ENCODE data around the gene CCNB1.
"Not testable (repeated sequence)": the region's sequence is repeated elsewhere in the genome, so short reads cannot be mapped to it uniquely, and the experiment has no call there.

Gene CCNB1

DNA sequence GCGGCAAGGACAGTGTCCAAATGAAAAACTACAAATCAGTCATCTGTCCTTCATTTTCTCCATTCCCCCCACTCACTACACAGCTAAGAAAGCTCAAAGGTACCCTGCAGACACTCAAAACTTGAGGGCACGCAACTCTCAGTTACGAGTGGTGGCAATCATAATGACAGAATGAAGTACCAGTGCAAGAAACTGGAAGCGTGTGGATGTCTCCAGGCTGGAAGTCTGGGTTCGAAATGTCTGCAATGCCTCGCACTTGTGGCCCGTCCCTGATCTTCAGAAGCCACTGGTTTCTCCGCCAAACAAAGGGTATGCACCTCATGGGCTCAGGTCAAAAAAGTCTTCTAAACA, 21.8 kb downstream of the CCNB1 start:
- no peak for DNase-seq

DNA sequence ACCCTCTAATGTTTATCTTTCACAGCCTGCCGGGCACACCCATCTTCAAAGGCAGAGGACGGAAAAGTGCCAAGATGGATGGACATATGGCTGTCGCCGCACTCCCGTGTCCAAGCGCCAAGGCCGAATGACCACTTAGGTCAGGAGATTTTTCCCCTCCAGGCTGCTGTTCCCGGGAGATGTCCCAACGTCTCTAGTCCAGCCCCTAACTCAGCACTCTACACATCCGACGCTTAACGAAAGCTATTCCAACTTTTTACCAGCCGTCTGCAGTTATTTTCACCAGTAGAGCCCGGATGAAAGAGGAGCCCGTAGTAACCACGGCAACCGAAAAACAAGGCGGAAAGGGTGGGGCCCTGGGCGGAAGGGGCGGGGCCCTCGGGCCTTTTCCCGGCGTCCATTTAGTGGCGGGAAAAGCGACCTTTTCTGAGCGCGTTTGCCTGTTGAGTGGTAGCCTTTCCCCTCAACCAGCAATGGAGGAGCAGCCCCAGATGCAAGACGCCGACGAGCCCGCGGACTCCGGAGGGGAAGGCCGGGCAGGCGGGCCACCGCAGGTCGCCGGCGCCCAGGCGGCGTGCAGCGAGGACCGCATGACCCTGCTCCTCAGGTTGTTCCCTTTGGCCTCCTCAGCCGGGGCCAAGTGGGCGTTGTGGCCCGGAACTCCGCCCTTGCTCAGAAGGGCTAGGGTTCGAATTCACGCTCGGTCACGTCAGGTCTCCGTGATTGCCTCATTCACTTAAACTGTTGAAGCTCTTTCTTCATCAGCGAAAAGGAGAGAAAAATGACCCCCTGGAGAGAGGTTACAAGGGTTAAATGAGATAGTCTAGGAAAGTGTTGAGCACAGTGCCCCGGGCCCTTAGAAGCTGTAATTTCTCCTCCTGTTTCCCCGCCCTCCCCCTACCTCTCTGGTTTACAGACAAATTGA, 22.5 kb downstream of the CCNB1 start, which contains the start of gene CENPH:
Gene CENPH (plus strand): TSS at position 422 of the 925 bp plus-strand sequence. CDS start 52 bp downstream, at position 474.
- DNase-seq: peak; percentile 26

DNA sequence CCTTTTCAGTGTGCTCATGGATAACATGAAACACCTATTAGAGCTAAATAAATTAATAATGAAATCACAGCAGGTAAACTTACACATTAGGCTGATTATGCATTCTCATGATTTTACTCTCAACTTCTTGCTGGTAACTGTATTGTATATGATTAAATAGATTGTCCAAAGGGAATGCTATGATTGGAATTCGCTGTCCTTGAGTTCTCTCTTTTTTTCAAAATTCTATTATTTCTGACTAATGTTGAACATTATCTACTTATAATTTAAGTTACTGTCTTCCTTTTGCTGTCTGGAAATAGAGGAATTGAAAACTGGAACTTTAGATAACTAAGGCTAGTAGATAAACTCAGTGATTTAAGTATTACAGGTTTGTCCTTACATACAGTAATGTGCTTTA, 35.5 kb downstream of the CCNB1 start:
- no peak for DNase-seq

DNA sequence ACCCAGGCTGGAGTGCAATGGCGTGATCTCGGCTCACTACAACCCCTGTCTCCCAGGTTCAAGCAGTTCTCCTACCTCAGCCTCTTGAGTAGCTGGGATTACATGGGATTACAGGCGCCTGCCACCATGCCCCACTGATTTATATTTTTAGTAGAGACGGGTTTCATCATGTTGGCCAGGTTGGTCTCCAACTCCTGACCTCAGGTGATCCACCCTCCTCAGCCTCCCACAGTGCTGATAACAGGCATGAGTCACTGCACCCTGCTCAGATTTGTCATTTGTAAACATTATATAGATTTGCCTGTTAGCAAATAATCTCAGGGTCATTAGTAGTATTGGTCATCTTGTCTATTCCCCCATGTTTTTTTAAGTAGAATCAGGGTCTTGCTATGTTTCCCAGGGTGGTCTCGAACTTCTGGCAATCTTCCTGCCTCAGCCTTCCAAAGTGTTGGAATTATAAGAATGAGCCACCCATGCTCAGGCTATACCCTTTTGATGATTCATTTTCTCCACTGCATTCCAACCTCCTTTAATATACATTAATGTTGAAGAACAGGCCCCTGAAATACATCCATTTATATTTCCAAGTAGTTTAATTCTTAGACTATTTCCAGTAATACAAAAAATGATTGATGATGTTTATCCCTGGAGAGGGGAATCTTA, 39.7 kb downstream of the CCNB1 start:
- no peak for DNase-seq

DNA sequence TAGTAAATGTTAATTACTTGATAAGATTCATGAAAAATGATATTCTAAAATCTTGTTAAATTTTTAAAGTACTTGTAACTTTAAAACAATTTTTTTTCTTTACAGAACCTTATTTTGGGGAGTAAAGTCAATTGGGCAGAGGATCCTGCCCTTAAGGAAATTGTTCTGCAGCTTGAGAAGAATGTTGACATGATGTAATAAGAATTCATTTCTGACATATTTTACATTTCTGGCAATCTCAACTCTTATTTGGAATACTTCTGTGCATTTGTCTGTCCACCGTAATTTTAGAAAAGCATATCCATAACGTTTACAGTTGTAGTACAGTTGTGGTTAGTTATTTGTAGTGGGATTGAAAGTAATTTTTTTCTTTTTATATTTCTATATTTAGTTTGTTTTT, 42.7 kb downstream of the CCNB1 start:
- no peak for DNase-seq

DNA sequence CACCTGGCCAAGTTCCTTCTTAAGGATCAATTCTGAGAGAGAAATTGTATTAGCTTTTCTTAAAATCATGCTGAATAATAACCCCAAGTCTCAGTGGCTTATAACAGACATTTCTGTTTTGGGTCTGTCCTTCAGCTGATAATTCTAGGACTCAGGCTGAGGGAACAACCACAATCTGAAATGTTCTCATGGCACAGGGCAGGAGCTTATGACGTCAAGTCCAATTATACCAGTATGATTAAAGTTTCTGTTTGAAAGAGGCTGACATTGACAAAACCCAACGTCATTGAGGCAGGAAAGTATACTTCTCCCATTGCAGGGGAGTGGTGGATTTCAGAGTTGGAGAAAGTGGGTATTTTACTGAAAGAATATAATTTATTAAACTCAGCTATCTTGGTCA, 44.2 kb downstream of the CCNB1 start:
- no peak for DNase-seq

DNA sequence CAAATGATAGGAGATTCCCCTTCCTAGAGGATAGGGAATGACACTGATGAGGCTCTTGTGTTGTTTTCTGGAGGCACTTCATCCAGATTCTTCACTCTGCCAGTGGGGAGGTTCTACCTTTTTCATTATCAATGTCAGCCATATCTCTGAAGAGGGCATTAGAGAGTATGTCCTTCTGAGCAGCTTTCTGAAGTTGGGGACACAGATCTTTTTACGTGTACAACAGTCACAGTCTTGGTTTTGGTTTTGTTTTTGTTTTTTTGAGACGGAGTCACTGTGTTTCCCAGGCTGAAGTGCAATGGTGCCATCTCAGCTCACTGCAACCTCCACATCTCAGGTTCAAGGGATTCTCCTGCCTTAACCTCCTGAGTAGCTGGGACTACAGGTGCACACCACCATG, 45.1 kb downstream of the CCNB1 start:
- no peak for DNase-seq

DNA sequence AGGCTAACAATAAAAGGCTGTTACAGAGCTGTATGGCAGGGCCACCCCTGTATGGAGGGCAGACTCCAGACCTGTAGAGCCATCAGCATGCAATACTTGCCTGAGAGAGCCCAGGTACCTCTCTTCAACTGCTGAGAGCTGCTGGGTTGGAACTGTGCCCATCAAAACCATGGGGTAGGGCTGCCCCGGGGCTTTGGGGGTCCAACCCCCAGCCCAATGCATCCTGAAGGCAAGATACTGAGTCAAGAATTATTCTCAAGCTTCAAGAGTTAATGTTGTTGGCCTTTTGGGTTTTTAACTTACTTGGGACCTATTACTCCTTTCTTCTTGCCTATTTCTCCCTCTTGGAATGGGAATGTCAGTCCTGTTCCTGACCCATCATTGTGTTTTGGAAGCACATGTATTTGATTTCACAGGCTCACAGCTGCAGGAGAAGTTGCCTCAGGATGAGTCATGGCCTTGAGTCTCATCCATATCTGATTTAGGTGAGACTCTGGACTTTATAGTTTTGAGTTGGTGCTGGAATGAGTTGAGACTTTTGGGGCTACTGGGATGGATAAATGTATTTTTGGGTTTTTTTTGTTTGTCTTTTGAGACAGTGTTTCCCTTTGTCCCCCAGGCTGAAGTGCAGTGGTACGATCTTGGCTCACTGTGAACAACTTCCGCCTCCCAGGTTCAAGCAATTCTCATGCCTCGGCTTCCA, 46.7 kb downstream of the CCNB1 start:
- DNase-seq: no peak

DNA sequence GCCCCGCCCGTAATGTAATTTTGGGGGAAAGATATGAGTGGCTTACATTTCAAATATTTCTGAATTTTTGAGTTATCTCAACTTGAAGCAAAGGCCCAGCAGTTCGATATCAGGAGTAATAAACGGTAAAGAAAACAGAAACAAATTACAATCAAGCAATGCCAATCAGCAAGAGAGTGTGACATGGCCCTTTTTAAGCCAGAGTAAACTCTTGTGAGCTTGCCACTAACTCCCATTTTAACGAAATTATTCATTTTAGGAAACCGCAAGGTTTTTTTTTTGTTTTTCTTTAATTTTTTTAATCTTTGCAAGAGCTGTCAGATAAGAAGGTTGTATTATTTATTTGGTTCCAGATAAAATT, 50.2 kb downstream of the CCNB1 start:
- no peak for DNase-seq

DNA sequence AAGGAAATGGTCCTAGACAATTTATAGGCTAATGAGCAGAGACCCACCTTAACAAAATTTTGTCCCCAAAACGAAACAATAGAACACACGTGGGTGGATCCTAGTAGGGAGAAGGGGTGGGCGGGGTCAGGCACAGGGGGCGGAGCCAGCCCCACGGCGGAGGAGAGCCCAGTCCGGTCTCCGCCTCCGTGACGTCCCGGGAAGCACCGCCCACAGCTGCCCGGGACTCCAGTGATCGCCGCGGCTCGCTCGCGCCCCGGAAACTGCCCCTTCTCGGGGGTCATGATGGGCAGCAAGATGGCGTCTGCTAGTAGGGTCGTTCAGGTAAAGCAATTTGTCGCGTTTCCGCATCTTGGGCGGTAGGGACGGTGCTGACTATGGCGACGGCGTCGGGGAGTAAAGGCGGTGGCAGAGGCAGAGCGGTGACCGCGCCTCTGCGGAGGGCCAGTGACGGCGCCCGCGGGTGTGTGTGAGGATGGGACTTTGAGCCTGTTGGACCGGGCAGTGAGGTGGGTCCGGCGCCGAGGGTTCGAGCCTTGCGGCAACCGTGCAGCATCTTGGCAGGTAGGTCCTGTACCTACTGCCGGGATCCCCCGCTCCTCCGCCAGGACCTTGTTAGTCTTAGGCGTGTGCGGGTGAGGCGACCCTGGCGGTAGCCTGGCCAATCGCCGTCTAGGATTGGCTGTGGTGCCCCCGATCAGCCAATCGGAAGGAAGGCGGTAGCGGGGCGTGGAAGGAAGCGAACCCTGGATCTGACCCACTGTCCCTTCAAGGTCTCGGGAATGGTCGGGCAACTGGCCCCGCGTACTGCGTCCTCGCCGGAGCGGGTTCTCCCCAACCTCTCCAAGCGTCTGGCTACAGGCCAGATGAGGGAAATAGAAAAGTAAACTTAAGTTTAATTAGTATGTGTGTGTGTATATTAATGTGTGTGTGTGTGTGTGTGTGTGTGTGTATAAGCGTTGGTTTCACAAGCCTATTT, 50.9 kb downstream of the CCNB1 start:
- DNase-seq: peak; percentile 49

DNA sequence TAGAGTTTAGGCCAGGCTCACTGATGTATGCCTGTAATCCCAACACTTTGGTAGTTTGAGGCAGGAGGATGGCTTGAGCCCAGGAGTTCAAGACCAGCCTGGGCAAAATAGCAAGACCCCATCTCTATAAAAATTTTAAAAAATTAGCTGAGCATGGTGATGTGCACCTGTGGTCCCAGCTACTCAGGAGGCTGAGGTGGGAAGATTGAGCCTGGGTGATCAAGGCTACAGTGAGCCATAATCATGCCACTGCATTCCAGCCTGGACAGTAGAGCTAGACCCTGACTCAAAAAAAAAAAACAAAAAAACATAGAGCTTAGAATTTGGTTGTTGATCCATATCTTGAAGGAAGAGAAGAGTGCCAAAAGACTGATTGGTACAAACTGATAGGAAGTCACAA, 53.0 kb downstream of the CCNB1 start:
- DNase-seq: no peak

DNA sequence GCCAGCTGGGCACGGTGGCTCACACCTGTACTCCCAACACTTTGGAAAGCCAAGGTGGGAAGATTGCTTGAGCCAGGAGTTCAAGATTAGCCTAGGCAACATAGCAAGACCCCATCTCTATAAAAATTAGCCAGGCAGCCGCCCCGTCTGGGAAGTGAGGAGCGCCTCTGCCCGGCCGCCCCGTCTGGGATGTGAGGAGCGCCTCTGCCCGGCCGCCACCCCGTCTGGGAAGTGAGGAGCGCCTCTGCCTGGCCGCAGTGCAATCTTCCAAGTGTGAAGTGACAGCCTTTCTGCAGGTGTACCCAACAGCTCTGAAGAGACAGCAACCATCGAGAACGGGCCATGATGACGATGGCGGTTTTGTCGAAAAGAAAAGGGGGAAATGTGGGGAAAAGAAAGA, 53.4 kb downstream of the CCNB1 start:
- DNase-seq: not testable (repeated sequence)

DNA sequence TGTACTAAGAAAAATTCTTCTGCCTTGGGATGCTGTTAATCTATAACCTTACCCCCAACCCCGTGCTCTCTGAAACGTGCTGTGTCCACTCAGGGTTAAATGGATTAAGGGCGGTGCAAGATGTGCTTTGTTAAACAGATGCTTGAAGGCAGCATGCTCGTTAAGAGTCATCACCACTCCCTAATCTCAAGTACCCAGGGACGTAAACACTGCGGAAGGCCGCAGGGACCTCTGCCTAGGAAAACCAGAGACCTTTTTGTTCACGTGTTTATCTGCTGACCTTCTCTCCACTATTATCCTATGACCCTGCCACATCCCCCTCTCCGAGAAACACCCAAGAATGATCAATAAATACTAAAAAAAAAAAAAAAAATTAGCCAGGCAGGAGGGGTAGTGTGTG, 53.9 kb downstream of the CCNB1 start:
- DNase-seq: not testable (repeated sequence)

DNA sequence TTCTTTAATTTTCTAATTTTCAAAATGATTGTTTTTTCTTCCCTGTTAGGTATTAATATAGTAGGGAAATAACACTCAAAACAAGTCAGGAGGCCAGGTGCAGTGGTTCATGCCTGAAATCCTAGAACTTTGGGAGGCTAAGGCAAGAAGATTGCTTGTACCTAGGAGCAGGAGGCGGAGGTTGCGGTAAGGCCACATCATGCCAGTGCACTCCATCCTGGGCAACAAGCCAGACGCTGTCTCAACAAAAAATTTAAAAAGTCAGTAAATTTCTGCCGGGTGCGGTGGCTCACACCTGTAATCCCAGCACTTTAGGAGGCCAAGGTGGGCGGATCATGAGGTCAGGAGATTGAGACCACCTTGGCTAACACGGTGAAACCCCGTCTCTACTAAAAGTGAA, 57.6 kb downstream of the CCNB1 start:
- no peak for DNase-seq

DNA sequence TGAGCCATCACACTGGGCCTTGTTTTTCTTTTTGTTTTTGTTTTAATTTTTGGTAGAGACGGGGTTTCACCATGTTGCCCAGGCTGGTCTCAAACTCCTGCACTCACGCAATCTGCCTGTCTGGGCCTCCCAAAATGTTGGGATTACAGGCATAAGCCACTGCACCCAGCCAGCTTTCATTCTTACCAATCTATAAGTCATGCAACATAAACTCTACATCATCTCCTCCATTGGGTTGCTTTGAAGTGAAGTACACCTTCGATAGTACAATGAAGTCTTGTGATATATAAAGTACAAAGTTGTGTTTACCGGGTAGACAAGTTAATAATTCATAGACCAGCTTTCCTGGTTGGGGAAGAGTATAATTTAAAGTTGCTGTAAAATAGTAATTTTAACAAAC, 58.9 kb downstream of the CCNB1 start:
- DNase-seq: no peak
